ENCODE measurements around the gene TIMP4. TPM values are rescaled to one million over a fixed set of nuclear protein-coding genes. Genes with fewer than 3 reads are reported as not detected.

Gene TIMP4
- total RNA-seq, 1 donor from 2014 or later, result 5.4 TPM

- DNase-seq (ENCODE audit: extremely low spot score, unreplicated experiment), result no peak
- no peaks in the 10 kb centered on the region for H3K36me3 Mint-ChIP-seq (ENCODE audit: unreplicated experiment)
- H3K4me3 Mint-ChIP-seq (ENCODE audit: unreplicated experiment), result no peak overlapping the region
- peaks cover 24% of the 10 kb centered on the region for H3K4me1 Mint-ChIP-seq (ENCODE audit: unreplicated experiment)
- no peak overlapping the region for H3K27ac Mint-ChIP-seq (ENCODE audit: unreplicated experiment)
- TF ChIP-seq CTCF (IDR thresholded peaks at IDR 0.05), result no peak
- peaks cover 3% of the 10 kb centered on the region for H3K27me3 Mint-ChIP-seq (ENCODE audit: unreplicated experiment)
- H3K9me3 Mint-ChIP-seq (ENCODE audit: unreplicated experiment), result no peaks in the 10 kb centered on the region
Observed at GRCh38 chr3:12141350-12141749, 17.4 kb downstream of the TIMP4 start.

DNA sequence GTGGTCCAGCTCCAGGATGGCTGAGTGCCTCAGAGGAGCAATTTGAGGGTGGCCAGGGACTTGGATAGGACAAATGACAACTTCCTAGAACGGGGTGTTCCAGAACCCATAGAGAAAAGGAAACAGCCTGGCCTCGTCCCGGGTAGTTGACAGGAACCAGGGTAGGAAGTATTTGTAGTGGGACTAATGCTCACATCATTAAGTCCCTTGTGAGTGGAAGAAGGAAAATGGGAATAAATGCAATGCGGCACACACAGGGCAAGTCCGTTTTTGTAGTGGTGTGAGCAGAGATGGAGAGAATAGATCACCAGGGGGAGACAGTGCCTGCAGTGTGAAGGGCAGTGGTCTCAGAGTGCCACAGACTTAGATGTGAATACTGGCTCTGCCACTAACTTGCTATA, 19.6 kb downstream of the TIMP4 start:
- Mint-ChIP-seq H3K27me3 (ENCODE audit: unreplicated experiment) (peaks cover 10% of the 10 kb centered on the region), H3K4me1 (ENCODE audit: unreplicated experiment) (peaks cover 16% of the 10 kb centered on the region), H3K4me3 (ENCODE audit: unreplicated experiment) (no peak overlapping the region), H3K9me3 (ENCODE audit: unreplicated experiment) (no peaks in the 10 kb centered on the region), H3K36me3 (ENCODE audit: unreplicated experiment) (no peaks in the 10 kb centered on the region), H3K27ac (ENCODE audit: unreplicated experiment) (no peak overlapping the region)
- no peak for DNase-seq (ENCODE audit: extremely low spot score, unreplicated experiment)
- peak; percentile 82 for TF ChIP-seq CTCF (IDR thresholded peaks at IDR 0.05)

- DNase-seq (ENCODE audit: extremely low spot score, unreplicated experiment), result no peak
- Mint-ChIP-seq H3K36me3 (ENCODE audit: unreplicated experiment) (no peaks in the 10 kb centered on the region), H3K27me3 (ENCODE audit: unreplicated experiment) (peaks cover 18% of the 10 kb centered on the region), H3K9me3 (ENCODE audit: unreplicated experiment) (no peaks in the 10 kb centered on the region), H3K27ac (ENCODE audit: unreplicated experiment) (no peak overlapping the region), H3K4me1 (ENCODE audit: unreplicated experiment) (peaks cover 8% of the 10 kb centered on the region), H3K4me3 (ENCODE audit: unreplicated experiment) (no peak overlapping the region)
- TF ChIP-seq CTCF (IDR thresholded peaks at IDR 0.05), result peak; percentile 51
Observed at GRCh38 chr3:12138044-12138443, 20.7 kb downstream of the TIMP4 start.

GRCh38 chr3:12136371-12136770, 22.3 kb downstream of the TIMP4 start:
- H3K27ac Mint-ChIP-seq (ENCODE audit: unreplicated experiment), result no peak overlapping the region
- no peak overlapping the region for H3K4me3 Mint-ChIP-seq (ENCODE audit: unreplicated experiment)
- DNase-seq (ENCODE audit: extremely low spot score, unreplicated experiment), result no peak
- no peak for TF ChIP-seq CTCF (IDR thresholded peaks at IDR 0.05)
- peaks cover 35% of the 10 kb centered on the region for H3K27me3 Mint-ChIP-seq (ENCODE audit: unreplicated experiment)
- H3K9me3 Mint-ChIP-seq (ENCODE audit: unreplicated experiment), result no peaks in the 10 kb centered on the region
- H3K4me1 Mint-ChIP-seq (ENCODE audit: unreplicated experiment), result no peaks in the 10 kb centered on the region
- no peaks in the 10 kb centered on the region for H3K36me3 Mint-ChIP-seq (ENCODE audit: unreplicated experiment)

DNA sequence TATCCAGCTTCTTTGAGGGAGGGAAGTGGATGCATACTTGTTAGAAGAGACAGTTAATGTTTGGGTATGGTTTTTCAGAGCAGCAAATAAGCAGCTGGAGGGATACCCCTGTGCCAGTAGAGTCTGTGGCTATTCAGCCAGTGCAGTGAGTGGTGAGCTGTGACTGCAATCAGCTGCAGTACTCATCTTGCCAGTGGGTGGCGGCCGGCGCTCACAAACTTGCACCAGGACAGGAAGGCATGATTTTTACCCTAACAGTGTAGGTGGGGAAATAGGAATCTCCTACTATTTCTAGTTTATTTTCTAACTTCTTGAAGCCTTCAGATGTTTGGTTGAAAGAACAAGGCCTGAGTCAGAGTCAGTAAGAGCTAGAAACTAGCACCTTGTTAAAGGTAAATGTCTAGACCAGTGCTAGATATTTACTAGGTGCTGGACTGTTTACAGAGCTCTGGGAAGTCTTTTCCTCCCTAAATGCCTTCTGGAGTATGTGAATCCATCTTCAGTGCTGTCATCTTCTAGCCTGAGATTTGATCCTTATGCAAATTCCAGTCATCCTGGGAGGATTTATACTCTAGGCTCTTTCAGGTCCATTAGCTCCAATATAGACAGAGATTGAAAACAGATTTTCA, 23.6 kb downstream of the TIMP4 start:
- Mint-ChIP-seq H3K27me3 (ENCODE audit: unreplicated experiment) (peaks cover 44% of the 10 kb centered on the region), H3K27ac (ENCODE audit: unreplicated experiment) (no peak overlapping the region), H3K4me1 (ENCODE audit: unreplicated experiment) (no peaks in the 10 kb centered on the region), H3K9me3 (ENCODE audit: unreplicated experiment) (no peaks in the 10 kb centered on the region), H3K4me3 (ENCODE audit: unreplicated experiment) (no peak overlapping the region), H3K36me3 (ENCODE audit: unreplicated experiment) (no peaks in the 10 kb centered on the region)
- no peak for DNase-seq (ENCODE audit: extremely low spot score, unreplicated experiment)
- TF ChIP-seq CTCF (IDR thresholded peaks at IDR 0.05), result peak; percentile 94
